HEK293T (cell line): Measurements from ENCODE around the gene GFRA1.

Experiments used
- CTCF ChIA-PET: fragments of 350-600 bp; formaldehyde crosslinking; extraction: SDS; loops from one replicate; lab custom pipeline; 2021; ENCODE audit warnings: antibody characterized with exemption, inconsistent platforms; lab: Yijun Ruan, JAX
- POLR2A ChIA-PET: fragments of 350-600 bp; formaldehyde crosslinking; extraction: SDS; loops from one replicate; lab custom pipeline; 2020; ENCODE audit warnings: antibody characterized with exemption, inconsistent platforms; lab: Yijun Ruan, JAX
- DNase-seq: peaks from one replicate; pipeline ENCODE4 v3.0.0; 2012; ENCODE audit warnings: mixed read lengths; ENCODE audit errors: extremely low spot score
- ARNT ChIP-seq: fragments of 450-650 bp; IDR thresholded peaks from 2 replicates; pipeline ENCODE4 v1.6.1; 2017; ENCODE audit warnings: mild to moderate bottlenecking
- BHLHE40 ChIP-seq: fragments of 450-650 bp; IDR thresholded peaks from 2 replicates; pipeline ENCODE4 v1.6.1; 2016; ENCODE audit warnings: mild to moderate bottlenecking, moderate library complexity, borderline replicate concordance
- CTBP1 ChIP-seq: fragments of 450-650 bp; IDR thresholded peaks from 2 replicates; pipeline ENCODE4 v1.6.1; 2016; ENCODE audit warnings: borderline replicate concordance
- ELF4 ChIP-seq: fragments of 450-650 bp; IDR thresholded peaks from 2 replicates; pipeline ENCODE4 v1.6.1; 2017; ENCODE audit warnings: antibody characterized with exemption
- FOXA1 ChIP-seq: fragments of 450-650 bp; IDR thresholded peaks from 2 replicates; pipeline ENCODE4 v1.6.1; 2016; ENCODE audit warnings: mild to moderate bottlenecking
- FOXK2 ChIP-seq: fragments of 450-650 bp; IDR thresholded peaks from 2 replicates; pipeline ENCODE4 v1.6.1; 2016; ENCODE audit warnings: mild to moderate bottlenecking
- FOXM1 ChIP-seq: fragments of 450-650 bp; IDR thresholded peaks from 2 replicates; pipeline ENCODE4 v1.6.1; 2017; ENCODE audit warnings: mild to moderate bottlenecking, borderline replicate concordance
- HDGF ChIP-seq: fragments of 450-650 bp; IDR thresholded peaks from 2 replicates; pipeline ENCODE4 v1.6.1; 2017; ENCODE audit warnings: antibody characterized with exemption, borderline replicate concordance
- L3MBTL2 ChIP-seq: fragments of 450-650 bp; conservative IDR thresholded peaks from 2 replicates; pipeline ENCODE4 v1.6.1; 2016; ENCODE audit warnings: mild to moderate bottlenecking
- LEF1 ChIP-seq: fragments of 450-650 bp; IDR thresholded peaks from 2 replicates; pipeline ENCODE4 v1.6.1; 2017; ENCODE audit warnings: mild to moderate bottlenecking, borderline replicate concordance
- NFRKB ChIP-seq: fragments of 450-650 bp; IDR thresholded peaks from 2 replicates; pipeline ENCODE4 v1.6.1; 2016; ENCODE audit warnings: mild to moderate bottlenecking, moderate library complexity
- PKNOX1 ChIP-seq: fragments of 450-650 bp; IDR thresholded peaks from 2 replicates; pipeline ENCODE4 v1.6.1; 2016
- SP1 ChIP-seq: fragments of 450-650 bp; IDR thresholded peaks from 2 replicates; pipeline ENCODE4 v1.6.1; 2017
- SUZ12 ChIP-seq: fragments of 450-650 bp; IDR thresholded peaks from 2 replicates; pipeline ENCODE4 v1.6.1; 2016; ENCODE audit warnings: mild to moderate bottlenecking
- TARDBP ChIP-seq: fragments of 450-650 bp; IDR thresholded peaks from 2 replicates; pipeline ENCODE4 v1.6.1; 2016
- ZNF384 ChIP-seq: fragments of 450-650 bp; IDR thresholded peaks from 2 replicates; pipeline ENCODE4 v1.6.1; 2016

The GFRA1 gene

GRCh38 chr10:116183733-116184511 lies 89.1 kb downstream of the GFRA1 start:
- TF ChIP-seq HDGF (no peak), FOXK2 (no peak), LEF1 (no peak), SUZ12 (no peak), FOXA1 (no peak), NFRKB (no peak)
- ChIA-PET CTCF (no interaction called here), POLR2A (no interaction called here)
- no peak for DNase-seq

DNA sequence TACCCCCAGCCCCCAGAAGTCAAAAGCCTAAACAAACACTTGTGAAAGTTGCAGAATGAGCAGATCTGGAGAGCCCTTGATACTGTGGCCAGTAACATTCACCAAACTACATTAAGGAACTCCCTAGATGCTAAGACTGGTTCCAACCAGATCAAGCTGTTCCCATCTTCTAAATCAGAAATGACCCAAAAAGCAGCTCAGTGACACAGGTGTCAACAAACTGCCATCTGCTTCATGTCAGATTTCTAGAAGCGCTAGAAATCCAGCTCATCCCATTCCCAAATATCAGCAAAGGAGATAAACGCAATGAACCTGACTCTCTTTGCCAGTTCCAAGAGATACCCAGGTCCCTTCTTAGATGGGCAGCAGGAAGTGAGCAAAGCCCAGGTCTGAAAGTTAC lies 90.6 kb downstream of the GFRA1 start:
- no peak for TF ChIP-seq HDGF
- no peak for TF ChIP-seq FOXA1
- no peak for TF ChIP-seq ELF4
- TF ChIP-seq SP1 = no peak
- ChIA-PET POLR2A (no interaction called here), CTCF (no interaction called here)
- DNase-seq = no peak

DNA sequence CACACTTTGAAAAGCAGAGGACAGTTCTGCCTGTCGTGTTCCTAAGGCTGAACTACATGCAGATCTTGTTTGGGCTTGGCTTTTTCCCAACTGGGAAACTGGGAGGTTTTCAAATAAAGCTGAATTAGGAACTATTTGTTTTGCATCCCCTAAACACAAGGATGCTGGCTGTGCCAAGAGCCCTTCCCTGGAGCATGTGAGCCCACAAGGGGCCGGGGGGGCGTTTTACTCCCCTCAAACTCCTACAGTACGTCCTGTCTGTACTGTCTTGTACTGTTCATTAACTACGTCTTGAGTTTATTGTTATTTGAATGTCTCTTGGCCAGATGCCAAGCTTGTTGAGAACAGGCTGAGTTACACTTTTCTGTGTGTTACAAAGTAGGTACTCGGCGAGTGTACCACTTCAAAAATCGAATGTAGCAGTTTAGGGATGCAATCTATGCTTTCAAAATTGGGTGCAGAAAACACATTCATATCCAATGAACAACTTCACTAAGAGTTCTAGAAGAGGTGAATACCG lies 94.9 kb downstream of the GFRA1 start:
- DNase-seq = no peak
- TF ChIP-seq TARDBP (no peak), LEF1 (no peak), SUZ12 (no peak), ELF4 (no peak), FOXK2 (no peak), L3MBTL2 (no peak), BHLHE40 (no peak), NFRKB (no peak), SP1 (no peak), HDGF (no peak), PKNOX1 (no peak), ARNT (no peak), ZNF384 (no peak), CTBP1 (no peak), FOXM1 (no peak), FOXA1 (no peak)
- ChIA-PET POLR2A (no interaction called here), CTCF (no interaction called here)

DNA sequence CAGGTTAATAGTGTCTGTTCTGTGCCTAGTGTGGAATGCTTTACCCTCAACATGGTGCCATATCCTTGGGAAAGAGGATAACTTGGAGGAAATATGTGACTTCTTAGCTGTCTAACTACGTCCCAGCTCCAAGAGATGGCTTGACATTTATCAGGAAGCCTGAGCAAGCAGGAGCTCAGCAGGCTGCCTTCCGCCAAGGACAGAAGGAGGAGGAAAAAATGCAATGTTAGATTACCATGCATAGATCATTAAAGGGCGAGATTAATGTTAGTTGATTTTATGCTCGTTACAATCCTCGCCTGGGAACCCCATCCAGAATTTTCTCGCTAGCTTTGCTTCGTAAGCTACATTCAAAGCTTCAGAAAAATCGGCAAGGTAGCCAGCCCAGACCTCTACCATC lies 97.8 kb downstream of the GFRA1 start:
- ChIA-PET POLR2A (no interaction called here), CTCF (interaction anchor here (0.5 kb wide), 1 partner anchor 342 kb away, joined by 3 read pairs; no protein-coding TSS in a partner anchor)
- no peak for DNase-seq
- TF ChIP-seq ARNT = no peak
- no peak for TF ChIP-seq BHLHE40
- TF ChIP-seq ZNF384 = no peak
- TF ChIP-seq SP1 = no peak
- TF ChIP-seq TARDBP = no peak
- TF ChIP-seq CTBP1 = no peak
- no peak for TF ChIP-seq NFRKB
- TF ChIP-seq ELF4 = no peak
- no peak for TF ChIP-seq PKNOX1
- no peak for TF ChIP-seq L3MBTL2
- TF ChIP-seq FOXK2 = no peak
- TF ChIP-seq SUZ12 = no peak
- no peak for TF ChIP-seq LEF1
- no peak for TF ChIP-seq FOXA1
- TF ChIP-seq FOXM1 = no peak
- TF ChIP-seq HDGF = no peak

DNA sequence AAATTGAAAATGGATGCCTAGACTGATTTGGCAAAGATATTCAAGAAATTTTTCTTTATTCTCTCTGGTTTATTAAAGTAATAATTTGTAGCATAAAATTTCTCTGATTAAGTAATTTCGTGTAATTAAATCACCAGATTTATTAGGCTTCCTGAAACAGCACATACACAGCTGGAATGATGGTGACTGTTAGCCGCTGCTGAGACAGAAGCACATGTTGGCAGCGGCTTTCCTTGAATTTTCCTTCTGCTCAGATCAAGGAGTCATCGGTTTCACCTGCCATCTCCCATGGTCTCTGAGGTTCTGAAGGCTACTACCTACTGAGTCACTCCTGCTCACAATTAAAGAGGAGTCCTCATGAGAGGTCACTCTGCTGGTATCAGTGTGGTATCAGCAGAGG lies 101.5 kb downstream of the GFRA1 start:
- no peak for DNase-seq
- TF ChIP-seq FOXA1 (no peak), CTBP1 (no peak), ZNF384 (no peak), SP1 (no peak), FOXK2 (no peak), FOXM1 (no peak), BHLHE40 (no peak), NFRKB (no peak), ELF4 (no peak), L3MBTL2 (no peak), LEF1 (no peak), SUZ12 (no peak)
- CTCF ChIA-PET = no interaction called here
- POLR2A ChIA-PET = no interaction called here

DNA sequence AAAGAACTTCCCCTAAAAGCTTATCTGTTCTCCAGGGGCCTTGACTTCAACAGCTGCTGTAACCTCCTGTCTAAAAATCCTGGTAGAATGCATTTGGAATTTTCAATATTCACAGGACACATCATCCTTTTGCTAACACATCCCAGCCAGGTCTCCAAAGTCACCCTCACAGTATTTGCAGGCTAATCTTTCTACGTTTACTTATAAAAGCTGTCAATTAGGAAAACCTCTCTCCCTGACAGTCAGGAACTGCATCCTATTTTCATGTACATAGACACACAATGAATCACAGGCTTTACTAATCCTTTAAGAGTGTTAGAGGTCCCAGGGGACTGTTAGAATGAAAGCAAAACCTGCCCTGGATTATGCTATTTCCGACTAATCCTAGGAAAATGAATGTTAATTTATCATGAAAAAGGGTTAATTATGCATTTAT lies 102.2 kb downstream of the GFRA1 start:
- ChIA-PET CTCF (no interaction called here), POLR2A (no interaction called here)
- DNase-seq = no peak
- no peak for TF ChIP-seq FOXA1
- peak; percentile 45; the same call in 1 of the 2 replicates for TF ChIP-seq PKNOX1
- TF ChIP-seq L3MBTL2 = no peak
- TF ChIP-seq FOXK2 = no peak
- no peak for TF ChIP-seq NFRKB
- TF ChIP-seq HDGF = no peak
- TF ChIP-seq SP1 = no peak
